HG03108 (cell line): Measurements from ENCODE around the gene CLUH.
A peak's percentile ranks its signal among the peaks of the same experiment; 100 is the strongest.

Experiments used
- ATAC-seq: cut with Tn5 transposase; IDR thresholded peaks from one replicate; pipeline ENCODE4 v1.9.1; 2021; ENCODE audit warnings: moderate library complexity; ENCODE audit not compliant: unreplicated experiment

The CLUH gene

GRCh38 chr17:2722611-2723010, 11.0 kb upstream of the CLUH start:
- no peak for ATAC-seq

- no peak for ATAC-seq
Observed at GRCh38 chr17:2721603-2722002, 10.0 kb upstream of the CLUH start.

DNA sequence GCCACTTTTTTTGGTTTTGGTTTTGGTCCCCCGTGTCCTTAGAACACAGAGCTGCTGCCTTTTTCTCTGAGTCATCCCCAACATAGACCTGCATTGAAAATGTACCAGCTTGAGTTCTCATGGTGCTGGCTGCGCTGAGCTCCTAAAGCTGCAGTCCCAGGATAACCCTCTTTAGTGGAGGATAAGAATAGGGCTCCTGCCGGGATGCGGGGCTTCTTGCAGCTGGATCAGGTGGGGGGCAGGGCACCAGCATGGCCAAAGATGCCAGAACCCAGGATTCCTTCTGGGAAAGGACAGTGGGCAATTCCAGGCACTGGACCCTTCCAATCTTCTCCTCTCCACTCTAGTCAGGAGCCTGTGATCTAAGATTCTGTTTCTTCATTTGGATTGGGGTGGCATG, 8.3 kb upstream of the CLUH start:
- no peak for ATAC-seq

DNA sequence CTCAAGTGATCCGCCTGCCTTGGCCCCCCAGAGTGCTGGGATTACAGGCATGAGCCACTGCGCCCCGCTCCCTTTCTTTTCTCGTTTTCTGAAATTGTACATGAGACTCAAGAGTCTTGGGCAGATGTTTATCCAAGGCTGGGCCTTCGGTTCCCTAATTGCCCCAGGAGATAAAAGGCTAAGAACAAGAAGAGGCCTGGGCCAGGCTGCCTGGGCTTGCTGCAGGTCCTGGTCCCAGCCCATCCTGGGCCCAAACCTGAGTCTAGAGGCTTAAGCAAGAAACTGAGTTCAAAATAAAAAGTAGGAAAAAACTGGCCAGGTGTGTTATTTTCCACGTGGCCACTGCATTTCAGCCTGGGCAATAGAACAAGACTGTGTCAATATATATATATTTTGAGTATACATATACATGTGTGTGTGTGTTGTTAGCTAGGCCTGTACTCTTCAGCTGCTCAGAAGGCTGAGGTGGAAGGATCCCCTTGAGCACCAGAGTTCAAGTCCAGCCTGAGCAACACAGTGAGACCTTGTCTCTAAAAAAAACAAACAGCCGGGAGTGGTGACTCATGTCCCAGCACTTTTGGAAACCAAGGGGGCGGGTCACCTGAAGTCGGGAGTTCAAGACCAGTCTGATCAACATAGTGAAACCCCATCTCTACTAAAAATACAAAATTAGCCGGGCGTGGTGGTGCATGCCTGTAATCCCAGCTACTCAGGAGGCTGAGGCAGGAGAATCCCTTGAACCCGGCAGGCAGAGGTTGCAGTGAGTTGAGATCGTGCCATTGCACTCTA, 6.8 kb upstream of the CLUH start:
- no peak for ATAC-seq

GRCh38 chr17:2716649-2717048, 5.1 kb upstream of the CLUH start:
- no peak for ATAC-seq

DNA sequence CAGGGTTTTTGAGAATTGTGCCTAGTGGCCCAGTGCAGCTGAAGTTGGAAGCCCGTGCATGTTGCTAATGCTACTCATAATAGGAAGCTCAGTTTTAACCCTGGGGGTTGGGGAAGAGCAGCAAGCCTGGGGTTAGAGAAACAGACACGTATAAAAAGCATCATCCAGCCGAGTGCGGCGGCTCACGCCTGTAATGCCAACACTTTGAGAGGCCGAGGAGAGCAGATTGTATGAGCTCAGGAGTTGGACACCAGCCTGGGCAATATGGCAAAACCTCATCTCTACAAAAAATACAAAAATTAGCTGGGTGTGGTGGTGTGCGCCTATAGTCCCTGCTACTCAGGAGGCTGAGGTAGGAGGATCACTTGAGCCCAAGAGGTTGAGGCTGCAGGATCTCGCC, 2.3 kb upstream of the CLUH start:
- ATAC-seq, result no peak

GRCh38 chr17:2712300-2713043, 908 bp upstream of the CLUH start:
- ATAC-seq, result no peak

- ATAC-seq, result peak; percentile 5
Observed at GRCh38 chr17:2710803-2711607, 559 bp downstream of the CLUH start.

DNA sequence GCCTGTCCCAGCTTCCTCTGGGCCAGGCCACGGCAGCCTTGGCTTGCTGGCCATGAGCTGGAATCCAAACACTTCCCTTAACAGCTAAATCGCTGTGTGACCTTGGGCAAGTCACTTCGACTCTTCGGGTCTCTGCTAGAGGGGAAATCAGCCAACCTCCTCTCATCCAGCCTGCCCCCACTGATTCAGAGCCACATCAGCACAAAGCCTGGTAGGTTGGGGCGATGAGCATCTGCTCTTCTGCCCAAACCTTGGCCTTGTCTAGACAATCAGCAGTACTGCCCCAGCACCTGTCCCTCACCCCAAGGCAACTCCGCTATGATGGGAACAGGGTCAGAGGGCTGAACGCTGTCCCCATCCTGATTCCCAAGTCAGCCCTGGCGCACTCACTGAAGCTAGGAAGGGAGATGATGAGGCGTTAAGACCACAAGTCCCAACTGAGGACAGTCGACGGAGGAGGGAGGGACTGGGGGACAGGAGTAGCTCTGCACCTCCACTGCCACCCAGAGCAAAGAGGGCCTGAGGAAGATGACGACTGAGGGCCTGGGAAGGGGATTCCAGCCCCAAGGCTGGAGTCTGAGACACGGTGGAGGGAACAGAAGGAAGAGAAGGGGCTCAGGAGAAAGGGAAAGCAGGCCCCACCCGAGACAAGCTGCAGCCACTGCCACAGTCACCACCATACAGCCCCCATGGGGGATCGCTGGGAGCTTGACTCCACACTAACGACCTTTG, 1.3 kb downstream of the CLUH start:
- ATAC-seq, result no peak

DNA sequence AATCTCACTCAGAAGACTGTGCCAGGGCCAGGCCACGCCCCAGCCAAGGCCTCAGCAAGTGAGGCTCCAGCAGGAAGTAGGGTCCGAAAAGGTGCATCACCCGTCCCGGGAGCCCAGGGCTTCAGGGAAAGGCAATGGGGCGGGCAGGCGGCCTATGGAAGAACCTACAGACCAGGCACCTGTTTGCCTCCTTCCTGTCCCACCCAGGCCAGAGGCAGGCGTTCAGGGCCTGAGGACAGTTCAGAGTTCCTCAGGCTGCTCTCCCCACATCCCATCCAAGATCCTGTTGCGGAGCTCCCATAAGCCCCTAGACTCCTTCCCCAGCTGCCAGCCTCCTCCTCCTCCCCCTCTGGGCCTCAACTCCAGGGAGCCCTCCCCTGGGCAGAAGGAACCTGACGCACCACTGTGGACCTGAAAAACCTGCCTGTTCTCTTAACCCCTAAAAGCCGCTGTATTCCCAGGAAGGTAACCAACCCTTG, 2.3 kb downstream of the CLUH start:
- peak; percentile 44 for ATAC-seq

DNA sequence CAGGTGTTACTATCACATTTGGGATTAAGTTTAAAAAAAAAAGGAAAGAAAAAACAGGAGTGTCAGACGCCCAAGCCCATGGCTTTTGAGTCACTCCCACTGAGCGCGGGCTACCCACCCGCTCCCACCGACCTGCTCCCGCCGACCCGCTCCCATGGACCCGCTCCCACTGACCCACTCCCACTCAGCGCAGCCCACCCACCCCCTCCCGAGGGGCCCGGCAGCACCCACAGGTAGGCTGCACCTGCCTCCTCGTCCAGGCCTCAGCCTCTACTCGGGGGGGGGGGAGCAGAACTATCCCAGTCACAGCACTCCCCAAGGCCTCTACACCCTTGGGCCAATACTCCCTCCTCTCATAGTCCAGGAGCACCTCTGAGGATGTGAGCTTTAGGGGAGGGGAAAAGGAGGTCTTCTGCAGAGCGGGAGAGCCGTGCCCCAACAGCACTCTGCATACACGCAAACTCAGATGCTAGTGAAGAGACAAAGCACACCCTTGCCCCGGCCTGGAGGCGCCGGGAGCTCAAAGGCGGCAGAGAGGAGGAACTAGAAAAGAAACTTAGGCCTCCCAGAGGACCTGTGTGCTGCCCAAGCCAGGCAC, 2.9 kb downstream of the CLUH start:
- no peak for ATAC-seq

DNA sequence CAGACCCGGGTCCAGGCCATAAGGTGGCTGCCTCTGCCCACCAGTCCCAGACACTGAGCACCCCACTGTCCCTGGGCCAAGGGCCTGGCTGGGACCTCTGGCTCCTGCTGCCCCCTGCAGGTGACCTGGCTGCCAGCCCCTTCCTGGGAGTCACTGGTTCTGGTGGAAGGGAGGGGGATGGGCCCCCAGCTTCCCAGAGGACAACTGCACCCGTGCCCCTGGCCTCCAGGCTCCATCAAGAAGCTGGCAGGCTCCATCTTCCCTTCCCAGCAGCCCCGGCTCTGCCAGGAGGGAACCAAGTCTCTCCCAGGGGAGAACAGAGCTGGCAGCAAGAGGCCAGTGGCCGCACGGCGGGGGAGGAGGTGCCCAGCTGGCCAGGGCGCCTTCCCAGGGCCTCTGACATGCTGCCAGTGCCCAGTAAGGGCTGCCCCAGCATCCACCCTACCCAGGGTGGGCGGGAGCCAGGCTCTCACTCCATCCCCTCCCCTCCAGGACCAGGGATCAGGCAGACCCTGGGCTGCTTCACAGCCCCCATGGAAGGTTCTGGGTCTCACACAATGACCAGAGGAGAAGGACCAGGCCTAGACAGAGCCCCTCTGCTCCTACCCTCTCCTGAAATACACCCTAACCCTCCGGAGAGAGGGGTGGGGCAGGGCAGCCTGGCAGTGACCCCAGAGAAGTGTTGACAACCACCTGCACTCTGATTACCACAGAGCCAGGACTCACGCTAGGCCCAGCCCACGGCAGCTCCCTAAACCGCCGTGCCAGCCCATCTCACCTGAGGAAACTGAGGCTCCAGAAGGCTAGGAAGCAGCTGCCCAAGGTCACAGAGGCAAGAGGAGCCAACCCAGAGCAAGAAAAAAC, 3.6 kb downstream of the CLUH start:
- no peak for ATAC-seq

DNA sequence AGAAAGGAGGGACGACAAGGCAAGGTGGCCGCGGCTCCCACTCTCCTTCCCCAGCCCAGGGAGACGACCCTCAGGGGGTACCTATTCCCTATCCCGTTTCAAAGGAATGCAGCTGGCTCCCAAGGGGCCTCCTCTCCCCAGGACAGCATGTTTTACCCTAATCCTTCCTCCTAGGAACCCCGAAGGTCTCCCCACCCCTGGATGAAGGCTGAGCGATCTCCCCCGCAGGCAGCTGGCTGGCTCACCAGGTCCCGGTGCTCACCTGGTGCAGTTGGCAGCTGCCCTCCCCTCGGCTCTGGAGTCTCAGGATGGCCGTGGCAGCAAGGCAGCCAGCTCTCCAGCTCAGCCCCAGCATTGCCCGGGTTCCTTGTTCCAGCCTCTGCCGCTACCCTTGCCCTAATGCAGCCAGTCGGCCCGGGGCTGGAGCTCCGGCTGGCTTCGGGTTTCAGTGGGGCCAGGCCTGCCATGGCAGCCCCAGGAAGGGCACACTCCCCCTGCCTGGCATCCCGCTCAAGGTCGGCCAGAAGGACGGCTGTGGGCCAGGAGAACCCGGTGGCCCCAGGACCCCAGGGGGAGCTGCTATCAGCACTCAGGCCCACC, 4.6 kb downstream of the CLUH start:
- ATAC-seq, result no peak

DNA sequence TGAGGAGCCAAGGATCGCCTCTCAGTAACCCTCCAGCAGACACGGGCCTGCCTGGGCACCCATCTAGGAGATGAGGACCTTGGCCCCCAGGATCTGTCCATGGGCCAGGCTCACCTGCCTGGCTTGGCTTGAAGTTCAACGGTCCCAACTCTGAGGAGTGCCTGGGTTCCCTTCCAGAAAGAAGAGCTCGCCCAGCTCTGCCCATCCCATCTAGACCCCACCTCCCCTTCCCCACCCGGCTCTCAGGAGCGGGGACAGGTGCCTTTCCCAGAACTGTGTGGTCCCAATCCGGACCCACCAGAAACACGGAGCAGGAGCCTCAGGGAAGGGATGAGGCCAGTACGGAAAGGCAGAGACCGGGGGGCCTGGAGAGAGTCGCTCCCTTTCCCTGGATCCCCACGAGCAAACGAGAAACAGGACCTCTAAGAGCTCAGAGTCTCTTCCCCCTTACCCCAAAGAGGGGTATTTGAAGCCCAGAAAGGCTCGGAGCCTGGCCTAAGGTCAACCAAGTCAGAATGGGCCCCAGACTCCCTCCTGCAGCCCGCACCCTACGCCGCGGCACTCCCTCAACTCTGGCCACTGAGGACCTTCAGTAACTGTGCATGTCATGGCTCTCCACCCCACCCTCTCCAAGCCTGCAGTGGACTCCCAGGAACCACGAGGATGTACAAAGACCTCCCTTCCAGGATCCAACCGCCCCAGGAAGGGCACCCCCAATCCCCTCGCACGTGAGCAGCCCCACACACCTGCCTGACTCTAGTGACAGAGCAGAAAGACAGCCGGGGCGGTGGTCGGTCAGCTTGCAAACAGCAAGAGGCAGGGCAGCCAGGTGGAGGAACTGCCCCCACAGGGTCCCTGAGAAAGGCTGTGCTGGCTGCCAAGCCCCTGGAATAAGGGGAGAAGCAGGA, 5.4 kb downstream of the CLUH start:
- ATAC-seq, result no peak

- ATAC-seq, result no peak
Observed at GRCh38 chr17:2705263-2705662, 6.3 kb downstream of the CLUH start.

DNA sequence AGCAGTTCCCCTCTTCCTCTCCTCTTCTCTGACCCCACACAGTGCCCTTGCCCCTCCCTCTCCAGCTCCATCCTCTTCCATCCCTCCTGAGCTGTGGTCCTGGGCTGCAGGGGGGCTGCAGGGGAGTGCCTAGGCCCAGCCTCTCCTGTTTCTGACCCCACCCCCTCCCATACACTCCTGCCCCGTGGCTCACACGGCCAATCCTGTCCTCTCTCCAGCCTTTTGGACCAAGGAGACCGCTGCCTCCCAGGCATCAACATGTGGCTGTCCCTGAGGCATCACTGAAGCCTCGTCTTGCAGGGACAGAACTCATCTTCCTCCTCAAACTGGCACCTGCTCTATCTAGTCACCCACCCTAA, 6.7 kb downstream of the CLUH start:
- ATAC-seq, result no peak

DNA sequence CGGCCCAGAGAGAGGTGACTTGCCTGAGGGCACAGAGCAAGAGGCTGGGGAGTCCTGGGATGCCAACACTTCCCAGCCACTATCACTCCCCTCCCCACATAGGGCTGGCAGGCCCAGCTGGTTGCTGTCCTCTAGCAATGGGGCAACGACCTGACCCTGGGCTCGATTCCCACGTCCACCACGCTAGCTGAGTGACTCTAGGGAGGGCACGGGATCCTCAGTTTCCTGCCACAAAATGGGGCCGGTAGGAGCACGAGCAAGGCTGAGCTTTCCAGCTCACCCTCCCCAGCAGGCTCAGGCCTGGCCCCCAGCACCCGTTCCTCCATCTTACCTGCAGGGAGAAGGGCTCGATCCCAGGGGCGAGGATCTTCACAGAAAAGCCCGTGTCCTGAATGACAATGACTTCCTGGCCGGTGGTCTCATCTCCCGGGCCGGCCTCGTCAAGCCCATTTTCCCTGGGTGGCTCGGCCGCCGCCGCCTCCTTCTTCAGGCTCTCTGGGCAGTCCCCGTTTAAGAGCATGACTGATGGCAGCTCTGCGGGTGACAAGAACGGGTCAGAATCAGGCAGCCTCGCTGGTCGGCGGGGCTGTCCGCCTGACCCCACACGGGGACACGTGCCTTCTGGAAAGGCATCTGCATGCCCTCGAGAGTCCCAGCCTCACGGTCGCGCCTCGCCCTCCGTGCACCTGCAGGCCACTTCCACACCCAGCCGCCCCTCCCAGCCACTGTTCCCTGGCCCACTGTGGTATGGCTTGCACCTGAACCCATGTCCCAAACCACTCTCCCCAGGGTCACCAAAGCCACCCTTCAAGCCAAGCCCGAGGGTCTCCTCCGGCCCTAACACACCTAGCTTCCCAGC, 7.3 kb downstream of the CLUH start:
- ATAC-seq, result no peak
